ENCODE data around the gene ADAMTS17. TPM values are rescaled to one million over a fixed set of nuclear protein-coding genes. Genes with fewer than 3 reads are reported as not detected.

The ADAMTS17 gene
- total RNA-seq, 1 donor: 7.6 TPM

- no peaks in the 10 kb centered on the region for H3K4me1 ChIP-seq (ENCODE audit: insufficient read depth, low read length)
- no peaks in the 10 kb centered on the region for H3K27me3 ChIP-seq (ENCODE audit: insufficient read depth, low read length)
- no peak overlapping the region for H3K4me3 ChIP-seq (ENCODE audit: low read length)
- H3K9me3 ChIP-seq (ENCODE audit: low read depth, low read length): no peaks in the 10 kb centered on the region
Observed at GRCh38 chr15:100279849-100280248, 61.9 kb downstream of the ADAMTS17 start.

- Histone ChIP-seq H3K4me1 (ENCODE audit: insufficient read depth, low read length) (no peaks in the 10 kb centered on the region), H3K9me3 (ENCODE audit: low read depth, low read length) (no peaks in the 10 kb centered on the region), H3K4me3 (ENCODE audit: low read length) (no peak overlapping the region), H3K27me3 (ENCODE audit: insufficient read depth, low read length) (no peaks in the 10 kb centered on the region)
Observed at GRCh38 chr15:100279446-100279845, 62.3 kb downstream of the ADAMTS17 start.

GRCh38 chr15:100278596-100279380 is 63.0 kb downstream of the ADAMTS17 start:
- no peaks in the 10 kb centered on the region for H3K4me1 ChIP-seq (ENCODE audit: insufficient read depth, low read length)
- H3K9me3 ChIP-seq (ENCODE audit: low read depth, low read length): peaks cover 3% of the 10 kb centered on the region
- H3K4me3 ChIP-seq (ENCODE audit: low read length): no peak overlapping the region
- H3K27me3 ChIP-seq (ENCODE audit: insufficient read depth, low read length): no peaks in the 10 kb centered on the region

- H3K9me3 ChIP-seq (ENCODE audit: low read depth, low read length): peaks cover 14% of the 10 kb centered on the region
- no peaks in the 10 kb centered on the region for H3K27me3 ChIP-seq (ENCODE audit: insufficient read depth, low read length)
- H3K4me1 ChIP-seq (ENCODE audit: insufficient read depth, low read length): no peaks in the 10 kb centered on the region
- H3K4me3 ChIP-seq (ENCODE audit: low read length): no peak overlapping the region
Observed at GRCh38 chr15:100277087-100277855, 64.5 kb downstream of the ADAMTS17 start.

- peaks cover 14% of the 10 kb centered on the region for H3K9me3 ChIP-seq (ENCODE audit: low read depth, low read length)
- no peak overlapping the region for H3K4me3 ChIP-seq (ENCODE audit: low read length)
- no peaks in the 10 kb centered on the region for H3K27me3 ChIP-seq (ENCODE audit: insufficient read depth, low read length)
- no peaks in the 10 kb centered on the region for H3K4me1 ChIP-seq (ENCODE audit: insufficient read depth, low read length)
Observed at GRCh38 chr15:100276506-100276905, 65.3 kb downstream of the ADAMTS17 start.

- H3K4me1 ChIP-seq (ENCODE audit: insufficient read depth, low read length): no peaks in the 10 kb centered on the region
- peaks cover 14% of the 10 kb centered on the region for H3K9me3 ChIP-seq (ENCODE audit: low read depth, low read length)
- no peak overlapping the region for H3K4me3 ChIP-seq (ENCODE audit: low read length)
- H3K27me3 ChIP-seq (ENCODE audit: insufficient read depth, low read length): no peaks in the 10 kb centered on the region
Observed at GRCh38 chr15:100275641-100276040, 66.1 kb downstream of the ADAMTS17 start.

GRCh38 chr15:100269831-100270230 is 71.9 kb downstream of the ADAMTS17 start:
- H3K4me1 ChIP-seq (ENCODE audit: insufficient read depth, low read length): no peaks in the 10 kb centered on the region
- no peaks in the 10 kb centered on the region for H3K27me3 ChIP-seq (ENCODE audit: insufficient read depth, low read length)
- H3K4me3 ChIP-seq (ENCODE audit: low read length): no peak overlapping the region
- peaks cover 14% of the 10 kb centered on the region for H3K9me3 ChIP-seq (ENCODE audit: low read depth, low read length)

- no peak overlapping the region for H3K4me3 ChIP-seq (ENCODE audit: low read length)
- H3K9me3 ChIP-seq (ENCODE audit: low read depth, low read length): no peaks in the 10 kb centered on the region
- no peaks in the 10 kb centered on the region for H3K4me1 ChIP-seq (ENCODE audit: insufficient read depth, low read length)
- H3K27me3 ChIP-seq (ENCODE audit: insufficient read depth, low read length): no peaks in the 10 kb centered on the region
Observed at GRCh38 chr15:100266166-100266565, 75.6 kb downstream of the ADAMTS17 start.

- no peak overlapping the region for H3K4me3 ChIP-seq (ENCODE audit: low read length)
- H3K9me3 ChIP-seq (ENCODE audit: low read depth, low read length): no peaks in the 10 kb centered on the region
- H3K4me1 ChIP-seq (ENCODE audit: insufficient read depth, low read length): no peaks in the 10 kb centered on the region
- H3K27me3 ChIP-seq (ENCODE audit: insufficient read depth, low read length): no peaks in the 10 kb centered on the region
Observed at GRCh38 chr15:100265641-100266035, 76.1 kb downstream of the ADAMTS17 start.

GRCh38 chr15:100264994-100265640 is 76.7 kb downstream of the ADAMTS17 start:
- no peaks in the 10 kb centered on the region for H3K9me3 ChIP-seq (ENCODE audit: low read depth, low read length)
- H3K27me3 ChIP-seq (ENCODE audit: insufficient read depth, low read length): no peaks in the 10 kb centered on the region
- no peak overlapping the region for H3K4me3 ChIP-seq (ENCODE audit: low read length)
- H3K4me1 ChIP-seq (ENCODE audit: insufficient read depth, low read length): no peaks in the 10 kb centered on the region

GRCh38 chr15:100263721-100264455 is 77.9 kb downstream of the ADAMTS17 start:
- no peaks in the 10 kb centered on the region for H3K9me3 ChIP-seq (ENCODE audit: low read depth, low read length)
- H3K4me1 ChIP-seq (ENCODE audit: insufficient read depth, low read length): no peaks in the 10 kb centered on the region
- H3K27me3 ChIP-seq (ENCODE audit: insufficient read depth, low read length): no peaks in the 10 kb centered on the region
- H3K4me3 ChIP-seq (ENCODE audit: low read length): no peak overlapping the region

- Histone ChIP-seq H3K27me3 (ENCODE audit: insufficient read depth, low read length) (no peaks in the 10 kb centered on the region), H3K9me3 (ENCODE audit: low read depth, low read length) (no peaks in the 10 kb centered on the region), H3K4me1 (ENCODE audit: insufficient read depth, low read length) (no peaks in the 10 kb centered on the region), H3K4me3 (ENCODE audit: low read length) (no peak overlapping the region)
Observed at GRCh38 chr15:100263031-100263430, 78.7 kb downstream of the ADAMTS17 start.

- Histone ChIP-seq H3K27me3 (ENCODE audit: insufficient read depth, low read length) (no peaks in the 10 kb centered on the region), H3K4me1 (ENCODE audit: insufficient read depth, low read length) (no peaks in the 10 kb centered on the region), H3K4me3 (ENCODE audit: low read length) (no peak overlapping the region), H3K9me3 (ENCODE audit: low read depth, low read length) (no peaks in the 10 kb centered on the region)
Observed at GRCh38 chr15:100261302-100262240, 80.2 kb downstream of the ADAMTS17 start.

- H3K4me3 ChIP-seq (ENCODE audit: low read length): no peak overlapping the region
Observed at GRCh38 chr15:100259266-100259665, 82.5 kb downstream of the ADAMTS17 start.

More at GRCh38 chr15:100259266-100259665, 82.5 kb downstream of the ADAMTS17 start:
- no peaks in the 10 kb centered on the region for H3K4me1 ChIP-seq (ENCODE audit: insufficient read depth, low read length)
- H3K27me3 ChIP-seq (ENCODE audit: insufficient read depth, low read length): no peaks in the 10 kb centered on the region
- no peaks in the 10 kb centered on the region for H3K9me3 ChIP-seq (ENCODE audit: low read depth, low read length)
